ENCODE data around the gene ACAA2.

- TF ChIP-seq, protein P1, sequence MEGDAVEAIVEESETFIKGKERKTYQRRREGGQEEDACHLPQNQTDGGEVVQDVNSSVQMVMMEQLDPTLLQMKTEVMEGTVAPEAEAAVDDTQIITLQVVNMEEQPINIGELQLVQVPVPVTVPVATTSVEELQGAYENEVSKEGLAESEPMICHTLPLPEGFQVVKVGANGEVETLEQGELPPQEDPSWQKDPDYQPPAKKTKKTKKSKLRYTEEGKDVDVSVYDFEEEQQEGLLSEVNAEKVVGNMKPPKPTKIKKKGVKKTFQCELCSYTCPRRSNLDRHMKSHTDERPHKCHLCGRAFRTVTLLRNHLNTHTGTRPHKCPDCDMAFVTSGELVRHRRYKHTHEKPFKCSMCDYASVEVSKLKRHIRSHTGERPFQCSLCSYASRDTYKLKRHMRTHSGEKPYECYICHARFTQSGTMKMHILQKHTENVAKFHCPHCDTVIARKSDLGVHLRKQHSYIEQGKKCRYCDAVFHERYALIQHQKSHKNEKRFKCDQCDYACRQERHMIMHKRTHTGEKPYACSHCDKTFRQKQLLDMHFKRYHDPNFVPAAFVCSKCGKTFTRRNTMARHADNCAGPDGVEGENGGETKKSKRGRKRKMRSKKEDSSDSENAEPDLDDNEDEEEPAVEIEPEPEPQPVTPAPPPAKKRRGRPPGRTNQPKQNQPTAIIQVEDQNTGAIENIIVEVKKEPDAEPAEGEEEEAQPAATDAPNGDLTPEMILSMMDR (IDR thresholded peaks at IDR 0.05; ENCODE audit: insufficient read depth, low read length), result no peak
- TF ChIP-seq REST (IDR thresholded peaks at IDR 0.05; ENCODE audit: insufficient replicate concordance, low read depth) (no peak), POLR2AphosphoS5 (IDR thresholded peaks at IDR 0.05; ENCODE audit: low read depth) (no peak)
Observed at GRCh38 chr18:49753643-49754042, 59.7 kb downstream of the ACAA2 start.
